Midbrain (tissue), 1 donor: ENCODE results near the gene CCDC34.
"Not testable (repeated sequence)": the region's sequence is repeated elsewhere in the genome, so short reads cannot be mapped to it uniquely, and the experiment has no call there.

Source experiments
- DNase-seq: peaks from one replicate; lab custom pipeline; 2025; lab: John Stamatoyannopoulos, UW

Gene CCDC34

DNA sequence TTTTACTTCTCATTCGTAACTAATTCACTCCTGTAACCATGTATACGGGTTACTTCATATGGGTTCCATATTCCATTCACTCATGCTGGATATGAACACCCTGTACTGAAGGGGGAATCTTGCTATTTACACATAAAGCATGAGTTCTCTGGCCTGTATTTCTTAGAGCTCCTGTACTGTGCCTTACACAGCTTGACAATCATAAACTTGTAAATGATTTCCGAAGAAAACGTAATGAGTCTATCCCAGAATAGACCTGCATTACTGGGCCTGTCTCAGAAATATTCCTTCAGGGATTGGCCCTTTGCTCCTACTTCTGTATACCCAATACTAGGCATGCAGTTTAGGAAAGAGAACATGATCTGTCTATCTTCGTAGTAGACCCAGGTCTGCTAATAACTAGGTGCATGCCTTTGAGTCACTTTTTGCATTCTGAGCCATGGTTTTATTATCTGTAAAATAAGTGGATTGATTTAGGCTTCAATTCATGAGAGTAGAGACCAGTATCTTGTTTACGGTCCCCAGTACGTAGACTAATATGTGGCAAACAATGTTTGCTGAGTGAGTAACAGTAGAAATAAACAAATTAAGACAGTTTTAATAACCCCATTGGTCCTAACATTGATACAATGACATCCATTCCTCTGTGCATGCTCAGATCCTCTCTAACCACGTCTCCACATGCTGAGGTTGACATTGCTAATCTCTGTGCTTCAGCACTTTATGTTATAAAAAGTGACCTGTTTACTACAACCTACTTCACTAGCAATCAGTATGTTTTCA lies 1.2 kb downstream of the CCDC34 start:
- no peak for DNase-seq

DNA sequence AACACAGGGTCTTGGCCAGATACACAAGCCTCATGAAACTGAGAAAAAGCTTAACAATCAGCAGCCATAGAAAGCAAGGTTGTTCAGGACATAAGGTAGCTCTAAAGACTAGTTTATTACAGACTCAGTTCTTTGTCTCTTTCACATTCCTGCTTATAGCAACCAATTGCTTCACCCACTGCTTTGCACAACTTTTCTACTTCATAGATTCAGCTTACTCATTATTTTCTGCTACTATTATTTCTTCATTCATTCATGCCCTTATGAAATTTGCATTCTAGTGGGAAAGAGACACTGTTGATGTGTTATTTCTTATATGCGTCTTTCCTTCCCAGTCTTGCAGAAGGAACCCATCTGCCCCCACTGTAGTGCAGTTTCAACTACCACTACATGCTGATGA lies 4.7 kb downstream of the CCDC34 start:
- no peak for DNase-seq

DNA sequence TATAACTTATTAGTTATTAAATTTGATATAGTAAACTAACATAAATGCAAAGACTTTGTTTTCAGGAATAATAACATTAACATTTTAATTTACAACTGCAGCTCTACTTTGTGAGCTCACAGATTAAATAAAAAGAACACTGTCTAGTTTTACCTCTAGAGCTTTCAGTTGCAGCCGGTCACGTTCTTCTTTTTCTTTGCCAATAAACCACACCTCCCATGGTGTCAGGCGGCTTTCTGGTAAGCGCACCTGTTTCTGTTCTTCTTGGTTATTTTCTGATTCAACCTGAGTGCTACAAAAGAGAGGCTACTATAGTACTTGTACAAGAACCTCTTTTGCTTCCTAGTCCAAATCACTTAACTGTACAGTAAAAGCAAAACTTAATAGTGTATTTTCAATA lies 5.8 kb downstream of the CCDC34 start:
- DNase-seq, result no peak

DNA sequence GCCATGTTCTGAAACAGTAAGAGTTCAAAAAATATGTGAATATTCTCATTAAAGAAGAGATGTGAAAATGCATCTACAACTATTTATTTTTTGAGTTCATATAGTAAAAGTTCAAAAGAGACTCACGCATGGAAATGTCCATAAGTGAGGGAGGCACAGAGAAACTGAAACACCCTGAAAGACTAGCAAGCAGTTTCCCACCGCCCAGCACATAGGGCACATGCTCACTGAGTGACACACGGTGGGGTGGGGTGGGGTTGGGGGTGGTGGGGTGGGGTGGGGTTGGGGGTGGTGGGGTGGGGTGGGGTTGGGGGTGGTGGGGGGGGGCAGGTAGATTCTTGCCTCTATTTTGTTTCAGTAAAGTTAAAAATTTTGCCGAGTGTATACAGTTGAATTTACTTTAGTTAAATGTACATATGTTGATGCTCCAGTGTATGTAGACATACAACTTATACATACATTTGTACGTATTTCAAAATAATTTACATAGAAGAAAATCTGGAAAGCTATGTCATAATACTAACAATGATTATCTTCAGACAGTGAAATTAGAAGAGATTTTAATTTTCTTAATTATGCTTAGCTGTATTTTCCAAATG lies 6.3 kb downstream of the CCDC34 start:
- no peak for DNase-seq

DNA sequence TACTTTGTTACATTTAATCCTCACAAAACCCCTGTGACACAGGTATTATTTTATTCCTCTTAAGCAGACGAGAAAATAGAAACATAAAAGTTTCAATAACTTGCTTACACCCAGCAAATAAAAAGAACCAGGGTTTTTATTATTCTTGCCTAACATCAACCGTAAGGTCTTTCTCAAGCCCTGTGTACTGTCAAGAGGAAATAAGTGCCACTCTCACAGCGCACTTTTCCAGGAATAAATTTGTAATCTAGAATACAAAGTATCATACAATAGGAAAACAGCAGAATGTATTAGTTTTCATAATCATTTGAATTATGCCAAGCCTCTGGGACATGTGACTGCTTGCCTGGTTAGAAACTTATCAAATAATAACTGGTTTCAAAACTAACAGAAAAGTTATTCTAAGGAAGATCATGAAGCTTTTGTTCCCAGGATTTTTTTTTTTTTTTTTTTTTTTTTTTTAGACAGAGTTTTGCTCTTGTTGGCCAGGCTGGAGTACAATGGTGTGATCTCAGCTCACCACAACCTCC lies 7.4 kb downstream of the CCDC34 start:
- DNase-seq, result no peak

DNA sequence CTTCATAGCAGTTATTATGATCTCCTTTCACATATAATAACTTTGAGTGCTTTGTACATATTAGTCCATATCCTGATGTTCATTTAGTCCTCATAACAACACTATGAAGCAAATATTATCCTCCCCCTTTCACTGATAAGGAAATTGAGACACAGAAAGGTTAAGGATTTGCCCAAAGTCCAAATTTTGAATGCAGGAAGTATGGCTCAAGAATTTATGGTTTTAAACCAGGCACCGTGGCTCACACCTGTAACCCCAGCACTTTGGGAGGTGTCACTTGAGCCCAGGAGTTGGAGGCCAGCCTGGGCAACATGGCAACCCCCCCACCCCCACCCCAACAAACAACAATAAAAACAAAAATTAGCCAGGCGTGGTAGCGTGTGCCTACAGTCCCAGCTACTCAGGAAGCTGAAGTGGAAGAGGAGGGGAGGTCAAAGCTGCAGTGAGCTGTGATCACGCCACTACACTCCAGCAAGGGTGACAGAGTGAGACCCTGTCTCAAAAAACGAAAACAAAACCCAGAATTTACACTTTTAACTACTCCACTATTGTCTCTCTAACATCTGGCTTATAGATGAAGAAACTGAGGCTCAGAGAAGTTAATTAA lies 8.6 kb downstream of the CCDC34 start:
- DNase-seq, result no peak

DNA sequence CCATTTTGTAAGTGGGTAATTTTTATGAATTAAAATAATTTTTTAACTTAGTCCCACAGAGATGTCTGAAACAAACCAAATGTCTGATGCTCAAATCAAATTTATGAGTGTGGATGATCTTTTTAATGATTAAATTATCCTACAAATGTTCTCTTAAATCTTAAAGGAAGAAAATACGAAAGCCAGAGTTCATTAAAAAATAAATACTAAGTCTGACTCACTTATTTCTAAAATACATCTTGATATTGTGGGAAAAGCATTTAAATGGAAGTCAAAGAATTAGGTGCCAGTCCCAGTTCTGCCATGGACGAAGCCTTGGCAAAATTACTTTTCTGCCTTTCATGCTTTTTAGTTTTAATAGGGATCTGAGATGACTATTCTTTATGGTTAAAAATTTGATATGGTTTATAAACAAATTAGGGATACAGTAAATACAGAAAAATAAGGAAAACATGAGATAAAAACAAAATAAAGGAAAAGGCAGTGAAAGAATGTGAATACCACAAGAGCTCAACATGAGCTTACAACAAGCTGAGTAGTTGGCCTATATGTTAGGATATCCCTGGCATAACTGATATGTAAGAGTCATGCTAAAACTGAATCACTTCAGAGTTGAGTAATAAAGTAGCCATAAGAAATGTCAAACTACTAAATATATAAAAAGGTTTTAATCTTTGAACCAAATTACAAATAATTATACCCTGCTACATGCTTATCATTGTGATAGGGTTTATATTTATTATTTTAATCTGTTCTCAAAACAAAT lies 9.2 kb downstream of the CCDC34 start:
- no peak for DNase-seq

DNA sequence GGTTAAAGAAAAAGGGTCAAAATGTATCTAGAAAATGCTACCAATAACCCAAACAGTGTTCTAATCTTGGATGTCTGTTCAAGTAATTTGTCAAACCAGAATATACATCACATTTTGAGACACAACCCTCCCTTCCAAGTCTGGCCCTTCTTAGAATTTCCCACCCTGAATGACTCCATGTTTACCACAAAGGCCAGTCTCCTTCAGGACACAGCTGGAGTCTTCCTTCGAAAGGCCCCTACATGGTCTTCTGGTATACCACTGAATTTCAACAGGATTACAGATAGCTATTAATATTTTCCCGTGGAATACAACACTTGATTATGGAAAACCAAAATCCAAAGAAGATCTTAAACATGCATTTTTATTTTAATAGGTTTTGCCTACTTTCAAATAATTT lies 10.2 kb downstream of the CCDC34 start:
- no peak for DNase-seq

DNA sequence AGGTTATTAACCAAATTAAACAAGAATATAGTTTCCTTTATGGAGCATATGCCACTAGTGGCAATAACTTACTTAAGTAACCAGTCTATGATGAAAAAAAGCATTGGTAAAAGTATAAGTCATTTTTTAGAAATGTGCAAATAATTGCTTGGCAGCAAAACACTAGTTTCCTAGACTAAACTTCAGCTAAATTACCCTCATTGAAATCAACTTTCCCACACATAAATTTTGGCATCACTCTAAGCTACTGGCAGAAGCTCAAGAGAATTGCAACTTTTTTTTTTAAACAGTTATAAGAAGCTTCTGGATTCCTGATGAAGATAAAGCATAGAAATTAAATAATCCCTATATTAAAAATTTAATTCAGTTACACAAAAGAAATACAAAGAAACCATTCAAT lies 12.5 kb downstream of the CCDC34 start:
- peak; percentile 4 for DNase-seq

DNA sequence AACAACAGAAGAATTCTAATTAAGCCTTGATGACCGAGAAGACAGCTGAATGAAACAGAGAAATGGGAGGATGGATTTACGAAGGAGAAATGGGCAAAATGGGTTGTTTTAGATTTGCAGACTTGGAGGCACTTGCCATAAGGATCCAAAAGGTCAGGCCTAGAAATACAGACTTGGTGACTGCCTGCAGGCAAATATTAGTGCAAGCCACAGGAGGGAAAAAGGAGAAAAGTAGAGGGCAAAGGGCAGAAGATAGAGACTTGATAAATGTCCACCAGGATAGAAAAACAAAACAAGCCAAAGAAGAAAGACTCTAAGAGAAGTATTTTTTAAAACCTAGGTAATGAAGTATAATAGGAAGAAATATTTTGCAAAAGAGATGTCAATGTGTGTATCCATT lies 13.1 kb downstream of the CCDC34 start:
- DNase-seq, result no peak

DNA sequence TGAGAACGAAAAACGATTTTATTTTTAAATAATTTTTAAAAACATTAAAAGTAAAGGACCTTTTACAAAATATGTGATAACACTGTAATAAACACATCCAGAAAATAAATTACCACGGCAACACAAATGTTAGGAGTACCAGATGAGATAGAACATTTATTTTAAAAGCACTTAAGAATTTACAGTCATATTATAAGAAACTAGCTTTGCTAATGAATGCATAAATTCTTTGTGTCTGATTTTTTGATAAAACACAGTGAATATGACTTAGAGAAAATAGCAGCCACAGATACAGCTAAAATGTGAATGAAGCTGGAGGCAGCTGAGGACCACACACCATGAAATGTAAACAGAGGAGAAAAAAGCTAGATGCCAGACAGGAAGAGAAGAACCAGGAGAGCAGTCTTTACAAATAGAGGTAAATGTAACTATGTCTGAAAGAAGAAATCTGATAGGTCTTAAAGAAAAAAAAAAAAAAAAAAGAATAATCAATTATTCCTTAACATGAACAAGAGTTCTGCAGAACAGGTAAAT lies 14.6 kb downstream of the CCDC34 start:
- no peak for DNase-seq

DNA sequence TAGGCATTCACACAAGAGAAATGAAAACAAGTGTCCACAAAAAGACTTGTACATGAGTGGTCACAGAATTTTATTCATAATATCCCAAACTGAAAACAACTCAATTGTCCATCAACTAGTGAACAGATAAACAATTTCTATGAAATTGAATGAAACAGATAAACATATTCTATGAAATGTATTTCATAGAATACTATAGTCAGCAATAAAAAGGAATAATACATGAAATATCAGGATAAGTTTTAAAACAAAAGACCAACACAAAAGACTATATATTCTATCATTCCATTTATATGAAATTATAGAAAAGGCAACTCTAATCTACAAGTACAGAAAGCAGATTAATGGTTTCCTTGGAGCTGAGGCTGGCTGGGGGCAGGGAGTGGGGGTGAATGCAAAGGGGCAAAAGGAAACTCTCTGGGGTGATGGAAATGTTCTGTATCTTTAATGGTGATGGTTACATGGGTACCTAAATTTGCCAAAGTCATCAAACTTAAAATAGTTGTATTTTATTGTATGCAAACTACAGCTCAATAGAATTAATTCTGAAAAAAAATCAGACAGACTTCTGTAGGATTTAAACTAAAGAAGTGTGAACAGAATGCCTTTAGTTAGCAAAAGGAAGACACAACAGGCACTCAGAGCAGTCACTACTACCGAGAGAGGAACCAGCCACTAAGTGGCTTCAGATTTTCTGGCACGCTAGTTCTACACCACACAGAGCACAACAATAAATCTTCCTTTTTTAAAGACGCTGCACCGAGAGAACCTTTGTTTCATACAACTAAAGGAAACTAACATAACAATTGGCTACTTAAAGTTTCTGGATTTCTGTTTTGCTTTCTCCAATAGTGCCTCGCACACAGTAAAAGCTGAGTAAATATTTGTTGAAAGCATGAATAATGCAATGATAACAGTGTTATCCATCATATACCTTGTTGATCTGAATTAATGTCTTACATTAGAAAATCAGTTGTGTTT lies 15.4 kb downstream of the CCDC34 start:
- DNase-seq, result no peak

DNA sequence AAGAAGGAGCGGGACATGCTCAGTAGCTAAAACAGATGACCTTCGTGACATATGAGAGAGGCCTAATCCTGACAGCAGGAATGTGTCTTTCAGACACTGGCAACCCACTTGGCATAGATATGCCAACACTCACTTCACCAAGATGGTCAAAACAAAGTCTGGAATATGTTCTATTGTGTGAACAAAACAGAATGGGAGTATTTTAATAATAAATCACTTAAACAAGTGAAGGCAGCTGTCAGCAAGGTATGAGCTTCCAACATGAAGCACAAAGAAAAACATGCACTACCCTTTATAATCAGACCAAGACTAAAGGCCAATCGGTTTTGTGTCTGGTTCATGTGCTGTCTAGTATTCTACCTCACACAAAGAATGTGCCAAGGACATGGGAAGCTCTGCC lies 23.1 kb downstream of the CCDC34 start:
- DNase-seq, result no peak

DNA sequence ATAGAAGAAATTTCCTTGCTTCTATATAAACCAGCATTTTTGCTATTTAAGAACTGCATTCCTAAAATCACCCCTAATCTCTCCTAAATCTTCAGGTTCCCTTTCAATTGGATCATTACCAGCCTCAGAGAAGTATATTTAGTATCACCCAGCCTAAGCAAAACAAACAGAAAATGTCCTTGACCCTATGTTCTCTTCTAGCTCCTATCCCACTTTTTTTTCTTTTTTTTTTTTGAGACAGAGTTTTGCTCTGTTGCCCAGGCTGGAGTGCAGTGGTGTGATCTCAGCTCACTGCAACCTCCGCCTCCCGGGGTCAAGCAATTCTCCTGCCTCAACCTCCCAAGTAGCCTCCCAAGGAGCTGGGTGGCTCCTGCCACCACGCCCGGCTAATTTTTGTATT lies 28.3 kb downstream of the CCDC34 start:
- not testable (repeated sequence) for DNase-seq

DNA sequence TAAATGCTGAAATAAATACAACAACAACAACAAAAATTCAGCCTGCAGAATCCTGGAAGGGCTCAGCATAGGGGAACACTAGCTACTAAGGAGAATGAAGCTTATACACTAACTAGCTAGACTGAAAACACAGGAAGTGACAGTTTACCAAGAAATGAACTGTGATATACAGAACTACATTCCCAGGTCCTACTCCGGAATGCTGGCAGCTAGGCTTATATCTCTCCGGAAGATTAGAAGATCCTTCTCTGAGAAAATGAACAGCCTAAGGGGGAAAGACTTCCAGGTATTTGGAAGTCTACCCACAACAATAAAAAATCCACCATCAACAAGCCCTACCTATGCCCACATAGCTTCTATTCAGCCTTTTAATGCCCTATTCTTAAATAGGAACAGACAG lies 31.0 kb downstream of the CCDC34 start:
- DNase-seq, result no peak

DNA sequence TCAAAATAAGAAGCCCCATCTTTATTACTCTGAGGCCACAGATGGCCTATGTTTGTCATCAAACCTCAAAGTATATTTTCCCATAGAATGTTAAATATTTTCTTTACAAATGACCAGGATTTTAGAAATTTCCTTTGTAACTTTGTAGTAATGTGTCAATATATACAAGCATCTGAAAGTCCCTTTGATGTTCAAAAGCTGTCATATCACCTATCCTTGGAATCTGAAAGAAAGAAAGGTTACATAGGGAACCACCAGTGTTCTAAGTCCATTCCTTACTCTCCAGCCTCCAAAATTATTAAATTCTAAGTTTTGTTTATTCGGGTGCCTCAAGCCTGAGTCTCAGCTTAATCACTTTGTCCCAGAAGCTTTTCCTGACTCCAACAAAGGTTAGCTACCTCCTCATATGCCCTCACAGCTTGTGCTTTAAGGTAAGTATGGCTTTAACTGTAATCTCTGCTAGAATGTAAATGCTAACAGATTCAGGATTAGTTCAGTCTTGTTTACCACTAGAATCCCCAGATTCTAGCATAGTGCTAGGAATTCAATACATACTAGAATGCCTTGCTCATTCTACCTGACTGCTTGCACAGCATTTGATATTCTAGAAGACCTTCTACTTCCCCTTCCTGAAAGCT lies 32.3 kb downstream of the CCDC34 start:
- no peak for DNase-seq

DNA sequence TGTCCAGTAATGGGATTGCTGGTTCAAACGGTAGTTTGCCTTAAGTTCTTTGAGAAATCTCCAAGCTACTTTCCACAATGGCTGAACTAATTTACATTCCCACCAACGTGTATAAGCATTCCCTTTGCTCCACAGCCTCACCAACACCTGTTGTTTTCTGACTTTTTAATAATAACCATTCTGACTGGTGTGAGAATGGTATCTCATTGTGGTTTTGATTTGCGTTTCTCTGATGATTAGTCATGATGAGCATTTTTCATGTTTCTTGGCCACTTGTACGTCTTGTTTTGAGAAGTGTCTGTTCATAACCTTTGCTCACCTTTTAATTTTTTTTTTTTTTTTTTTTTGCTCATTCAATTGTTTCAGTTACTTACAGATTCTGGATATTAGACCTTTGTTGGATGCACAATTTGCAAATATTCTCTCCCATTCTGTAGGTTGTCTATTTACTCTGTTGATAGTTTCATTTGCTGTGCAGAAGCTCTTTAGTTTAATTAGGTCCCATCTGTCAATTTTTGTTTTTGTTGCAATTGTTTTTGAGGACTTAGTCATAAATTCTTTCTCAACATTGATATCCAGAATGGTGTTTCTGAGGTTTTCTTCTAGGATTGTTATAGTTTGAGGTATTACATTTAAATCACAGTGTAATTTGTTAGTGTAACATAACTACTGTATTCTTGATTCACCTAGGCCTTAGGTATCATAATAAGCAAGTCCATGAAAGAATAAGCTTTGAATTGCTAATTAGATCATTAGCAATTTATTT lies 33.0 kb downstream of the CCDC34 start:
- DNase-seq, result no peak

DNA sequence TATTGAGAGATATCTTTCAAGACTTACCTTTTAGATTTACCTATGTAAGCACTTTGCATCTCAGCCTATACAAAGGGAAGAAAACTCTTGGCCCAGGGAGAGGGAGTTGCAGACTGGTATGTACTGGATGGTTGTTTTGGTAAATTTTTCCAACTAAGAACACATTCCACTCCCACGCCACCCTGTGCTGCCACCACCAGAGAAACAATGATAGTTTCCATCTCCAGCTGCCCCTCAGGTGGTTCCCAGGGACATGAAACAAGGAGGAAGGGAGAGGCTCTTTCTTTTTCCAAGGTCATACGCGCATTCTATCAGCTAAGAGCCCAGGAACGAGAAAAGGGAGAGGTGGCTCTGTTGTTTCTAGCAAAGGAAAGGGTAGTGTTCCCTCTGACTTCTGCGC lies 34.4 kb downstream of the CCDC34 start:
- DNase-seq, result no peak

DNA sequence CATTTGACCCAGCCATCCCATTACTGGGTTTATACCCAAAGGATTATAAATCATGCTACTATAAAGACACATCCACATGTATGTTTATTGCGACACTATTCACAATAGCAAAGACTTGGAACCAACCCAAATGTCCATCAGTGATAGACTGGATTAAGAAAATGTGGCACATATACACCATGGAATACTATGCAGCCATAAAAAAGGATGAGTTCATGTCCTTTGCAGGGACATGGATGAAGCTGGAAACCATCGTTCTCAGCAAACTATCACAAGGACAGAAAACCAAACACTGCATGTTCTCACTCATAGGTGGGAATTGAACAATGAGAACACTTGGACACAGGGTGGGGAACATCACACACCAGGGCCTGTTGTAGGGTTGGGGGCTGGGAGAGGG lies 36.0 kb downstream of the CCDC34 start:
- DNase-seq, result not testable (repeated sequence)

DNA sequence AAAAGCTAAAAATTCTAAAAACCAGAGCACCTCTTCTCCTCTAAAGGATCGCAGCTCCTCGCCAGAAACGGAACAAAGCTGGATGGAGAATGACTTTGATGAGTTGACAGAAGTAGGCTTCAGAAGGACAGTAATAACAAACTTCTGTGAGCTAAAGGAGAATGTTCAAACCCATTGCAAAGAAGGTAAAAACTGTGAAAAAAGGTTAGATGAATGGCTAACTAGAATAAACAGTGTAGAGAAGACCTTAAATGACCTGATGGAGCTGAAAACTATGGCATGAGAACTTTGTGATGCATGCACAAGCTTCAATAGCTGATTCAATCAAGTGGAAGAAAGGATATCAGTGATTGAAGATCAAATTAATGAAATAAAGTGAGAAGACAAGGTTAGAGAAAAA lies 40.8 kb downstream of the CCDC34 start:
- DNase-seq, result not testable (repeated sequence)
